Glutamatergic neuron (in vitro differentiated cells): ENCODE data around the gene OPA1. TPM values are rescaled to one million over a fixed set of nuclear protein-coding genes. Genes with fewer than 3 reads are reported as not detected.

Experiments used
- DNase-seq: peaks from one replicate; pipeline ENCODE4 v3.0.0; 2022
- H3K27ac Mint-ChIP-seq: one replicate; pipeline ENCODE4 v1.8.0; 2020; ENCODE audit warnings: mild to moderate bottlenecking, mixed read lengths, inconsistent platforms; ENCODE audit not compliant: unreplicated experiment
- H3K27me3 Mint-ChIP-seq: one replicate; pipeline ENCODE4 v1.8.0; 2020; ENCODE audit warnings: mild to moderate bottlenecking, moderate library complexity, mixed read lengths, inconsistent platforms; ENCODE audit not compliant: unreplicated experiment
- H3K36me3 Mint-ChIP-seq: one replicate; pipeline ENCODE4 v1.8.0; 2020; ENCODE audit warnings: mild to moderate bottlenecking, mixed read lengths, inconsistent platforms; ENCODE audit not compliant: unreplicated experiment
- H3K4me1 Mint-ChIP-seq: one replicate; pipeline ENCODE4 v1.8.0; 2020; ENCODE audit warnings: mild to moderate bottlenecking, low read depth, mixed read lengths, inconsistent platforms; ENCODE audit not compliant: unreplicated experiment
- H3K4me3 Mint-ChIP-seq: one replicate; pipeline ENCODE4 v1.8.0; 2020; ENCODE audit warnings: mild to moderate bottlenecking, mixed read lengths, inconsistent platforms; ENCODE audit not compliant: unreplicated experiment
- H3K9me3 Mint-ChIP-seq: one replicate; pipeline ENCODE4 v1.8.0; 2020; ENCODE audit warnings: mild to moderate bottlenecking, moderate library complexity, mixed read lengths, inconsistent platforms; ENCODE audit not compliant: unreplicated experiment
- total RNA-seq: library from RNA; stranded (reverse); fragmentation: NEBNext Ultra II Directional; extraction: Animal tissue kit (Norgen Biotek cat#: 25700); gene quantifications from one replicate; pipeline ENCODE4 v1.2.1, GENCODE V29; 2021; ENCODE audit not compliant: unreplicated experiment
- TF ChIP-seq, protein P1 (sequence below): fragments of 200-600 bp; sonication (generic); IDR thresholded peaks from one replicate; pipeline ENCODE4 v1.5.0; 2021; ENCODE audit not compliant: partially characterized antibody, unreplicated experiment

Gene OPA1
- total RNA-seq, 1 donor from 2014 or later: 122 TPM

DNA sequence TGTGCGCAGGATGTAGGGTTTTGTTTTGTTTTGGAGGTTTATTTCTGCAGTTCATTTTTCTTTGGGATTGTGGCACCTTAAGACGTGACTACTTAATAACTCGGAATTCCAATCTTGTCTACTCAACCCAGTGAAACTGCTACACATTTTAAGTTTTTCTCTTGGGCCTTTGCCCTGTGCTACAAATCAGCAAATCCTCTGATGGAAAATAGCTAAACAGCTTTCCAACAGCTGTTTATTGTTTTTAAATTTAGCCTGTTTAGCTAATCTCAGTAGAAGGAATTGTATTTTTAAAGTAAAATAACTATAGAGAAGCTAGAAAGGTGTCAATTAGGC is 48.4 kb downstream of the OPA1 start:
- no peaks in the 10 kb centered on the region for H3K9me3 Mint-ChIP-seq
- H3K4me1 Mint-ChIP-seq: no peaks in the 10 kb centered on the region
- DNase-seq: no peak
- no peaks in the 10 kb centered on the region for H3K27me3 Mint-ChIP-seq
- H3K4me3 Mint-ChIP-seq: no peak overlapping the region
- no peaks in the 10 kb centered on the region for H3K36me3 Mint-ChIP-seq
- TF ChIP-seq, protein P1, sequence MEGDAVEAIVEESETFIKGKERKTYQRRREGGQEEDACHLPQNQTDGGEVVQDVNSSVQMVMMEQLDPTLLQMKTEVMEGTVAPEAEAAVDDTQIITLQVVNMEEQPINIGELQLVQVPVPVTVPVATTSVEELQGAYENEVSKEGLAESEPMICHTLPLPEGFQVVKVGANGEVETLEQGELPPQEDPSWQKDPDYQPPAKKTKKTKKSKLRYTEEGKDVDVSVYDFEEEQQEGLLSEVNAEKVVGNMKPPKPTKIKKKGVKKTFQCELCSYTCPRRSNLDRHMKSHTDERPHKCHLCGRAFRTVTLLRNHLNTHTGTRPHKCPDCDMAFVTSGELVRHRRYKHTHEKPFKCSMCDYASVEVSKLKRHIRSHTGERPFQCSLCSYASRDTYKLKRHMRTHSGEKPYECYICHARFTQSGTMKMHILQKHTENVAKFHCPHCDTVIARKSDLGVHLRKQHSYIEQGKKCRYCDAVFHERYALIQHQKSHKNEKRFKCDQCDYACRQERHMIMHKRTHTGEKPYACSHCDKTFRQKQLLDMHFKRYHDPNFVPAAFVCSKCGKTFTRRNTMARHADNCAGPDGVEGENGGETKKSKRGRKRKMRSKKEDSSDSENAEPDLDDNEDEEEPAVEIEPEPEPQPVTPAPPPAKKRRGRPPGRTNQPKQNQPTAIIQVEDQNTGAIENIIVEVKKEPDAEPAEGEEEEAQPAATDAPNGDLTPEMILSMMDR: no peak
- no peak overlapping the region for H3K27ac Mint-ChIP-seq

GRCh38 chr3:193645806-193646205 is 52.8 kb downstream of the OPA1 start:
- Mint-ChIP-seq H3K36me3 (peaks cover 4% of the 10 kb centered on the region), H3K27ac (no peak overlapping the region), H3K4me1 (no peaks in the 10 kb centered on the region), H3K4me3 (no peak overlapping the region), H3K9me3 (no peaks in the 10 kb centered on the region), H3K27me3 (no peaks in the 10 kb centered on the region)
- TF ChIP-seq, protein P1: no peak
- no peak for DNase-seq

- no peak overlapping the region for H3K4me3 Mint-ChIP-seq
- TF ChIP-seq, protein P1: no peak
- H3K36me3 Mint-ChIP-seq: peaks cover 4% of the 10 kb centered on the region
- H3K27ac Mint-ChIP-seq: no peak overlapping the region
- no peaks in the 10 kb centered on the region for H3K4me1 Mint-ChIP-seq
- H3K9me3 Mint-ChIP-seq: no peaks in the 10 kb centered on the region
- no peak for DNase-seq
- no peaks in the 10 kb centered on the region for H3K27me3 Mint-ChIP-seq
Observed at GRCh38 chr3:193648542-193649076, 55.6 kb downstream of the OPA1 start.

DNA sequence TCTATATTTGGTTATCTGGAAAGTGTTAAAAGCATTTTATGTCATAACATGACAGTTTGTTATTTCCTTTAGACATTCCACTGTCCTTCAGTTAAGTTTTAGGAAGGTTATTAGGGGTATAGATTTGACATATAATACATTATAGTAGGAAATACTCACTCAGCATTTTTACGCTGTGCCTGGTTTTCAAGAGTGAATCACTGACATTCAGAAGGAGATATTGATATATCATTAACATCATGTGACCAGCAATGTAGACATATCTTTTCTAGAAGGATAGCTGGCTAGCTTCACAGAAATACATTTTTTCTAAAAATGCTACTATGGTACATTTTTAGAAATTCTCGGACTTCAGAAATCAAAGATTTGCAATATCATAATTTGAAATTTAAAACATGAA is 57.6 kb downstream of the OPA1 start:
- H3K36me3 Mint-ChIP-seq: peaks cover 4% of the 10 kb centered on the region
- H3K4me1 Mint-ChIP-seq: no peaks in the 10 kb centered on the region

GRCh38 chr3:193655831-193656433 is 62.9 kb downstream of the OPA1 start:
- Mint-ChIP-seq H3K9me3 (no peaks in the 10 kb centered on the region), H3K27me3 (no peaks in the 10 kb centered on the region), H3K27ac (no peak overlapping the region), H3K36me3 (no peaks in the 10 kb centered on the region), H3K4me1 (no peaks in the 10 kb centered on the region), H3K4me3 (no peak overlapping the region)
- TF ChIP-seq, protein P1: no peak
- no peak for DNase-seq

More for the DNA sequence above, 57.6 kb downstream of the OPA1 start:
- H3K27me3 Mint-ChIP-seq: no peaks in the 10 kb centered on the region
- no peak for DNase-seq
- H3K27ac Mint-ChIP-seq: no peak overlapping the region
- no peaks in the 10 kb centered on the region for H3K9me3 Mint-ChIP-seq
- H3K4me3 Mint-ChIP-seq: no peak overlapping the region
- TF ChIP-seq, protein P1: no peak
